Kidney tubule cell (primary cell): ENCODE measurements around the gene CCNF.
"Not testable (repeated sequence)": the region's sequence is repeated elsewhere in the genome, so short reads cannot be mapped to it uniquely, and the experiment has no call there.

Experiments used
- DNase-seq: peaks from one replicate; pipeline ENCODE4 v3.0.0-alpha.2; 2018; ENCODE audit warnings: low spot score

CCNF gene

DNA sequence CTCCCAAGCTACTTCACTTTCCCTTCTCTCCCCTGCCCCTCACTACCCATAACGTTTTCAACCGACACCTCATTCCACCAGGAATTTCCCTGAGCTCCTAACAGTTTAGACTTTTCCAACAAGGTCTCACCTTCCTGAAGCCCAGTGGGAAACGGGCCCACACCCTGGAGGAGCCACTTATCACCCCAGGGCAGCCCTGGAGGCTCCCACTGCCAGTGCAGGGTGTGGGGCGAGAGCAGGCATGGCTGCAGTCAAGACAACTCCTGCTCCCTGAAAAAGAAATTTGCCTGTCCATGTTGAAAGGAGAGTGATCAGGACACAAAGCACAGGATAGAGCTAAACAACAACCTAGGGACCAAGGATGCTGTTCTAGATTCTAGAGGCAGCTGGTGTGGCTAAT, 1.7 kb upstream of the CCNF start:
- no peak for DNase-seq

- DNase-seq, result peak; percentile 56
These were observed 1.0 kb upstream of the CCNF start for GRCh38 chr16:2428051-2428783.

GRCh38 chr16:2428784-2429033, 538 bp upstream of the CCNF start:
- DNase-seq, result no peak

DNA sequence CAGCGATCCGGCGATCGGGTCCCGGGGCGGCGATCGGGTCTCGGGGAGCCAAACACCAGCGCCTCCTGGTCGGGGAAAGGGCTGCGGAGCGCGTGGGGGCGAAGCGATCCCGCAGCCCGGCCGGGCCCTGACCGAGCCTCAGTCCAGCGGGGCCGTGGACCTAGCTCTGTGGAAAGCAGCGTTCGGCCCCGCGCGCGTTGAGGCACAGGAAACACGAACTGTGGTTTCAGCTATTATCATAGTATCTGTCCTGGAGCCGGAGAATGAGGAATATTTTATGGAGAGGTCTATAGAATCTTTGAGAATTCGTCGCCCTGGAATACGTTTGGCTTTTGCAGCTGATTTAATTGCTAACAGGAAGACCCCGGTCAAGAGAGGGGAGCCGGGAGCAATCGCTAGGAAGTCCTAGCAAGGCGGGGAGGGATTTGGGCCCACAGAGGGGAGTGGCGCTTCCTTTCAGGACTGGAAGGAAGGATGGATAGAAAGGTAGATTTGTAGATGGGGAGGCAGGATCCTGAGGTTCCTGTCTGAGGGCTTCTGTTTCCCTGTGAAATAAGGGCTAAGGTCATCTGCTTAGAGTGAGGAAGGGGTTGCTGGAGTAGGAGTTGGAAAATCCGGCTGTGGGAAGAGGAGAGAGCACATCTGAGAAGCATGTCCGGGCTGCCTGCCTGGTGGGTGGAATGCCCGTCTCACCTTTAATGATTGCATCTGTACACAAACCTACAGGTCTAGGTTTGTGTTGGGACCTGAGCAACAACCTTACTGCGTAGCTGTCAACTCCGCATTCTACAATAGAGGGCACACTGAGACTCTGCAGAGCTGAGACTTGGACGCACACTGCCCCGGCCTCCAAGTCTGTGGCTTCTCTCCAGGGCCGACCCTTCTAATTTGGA, 770 bp downstream of the CCNF start:
- peak; percentile 26 for DNase-seq

- DNase-seq, result no peak
These were observed 3.0 kb downstream of the CCNF start for GRCh38 chr16:2432286-2432685.

DNA sequence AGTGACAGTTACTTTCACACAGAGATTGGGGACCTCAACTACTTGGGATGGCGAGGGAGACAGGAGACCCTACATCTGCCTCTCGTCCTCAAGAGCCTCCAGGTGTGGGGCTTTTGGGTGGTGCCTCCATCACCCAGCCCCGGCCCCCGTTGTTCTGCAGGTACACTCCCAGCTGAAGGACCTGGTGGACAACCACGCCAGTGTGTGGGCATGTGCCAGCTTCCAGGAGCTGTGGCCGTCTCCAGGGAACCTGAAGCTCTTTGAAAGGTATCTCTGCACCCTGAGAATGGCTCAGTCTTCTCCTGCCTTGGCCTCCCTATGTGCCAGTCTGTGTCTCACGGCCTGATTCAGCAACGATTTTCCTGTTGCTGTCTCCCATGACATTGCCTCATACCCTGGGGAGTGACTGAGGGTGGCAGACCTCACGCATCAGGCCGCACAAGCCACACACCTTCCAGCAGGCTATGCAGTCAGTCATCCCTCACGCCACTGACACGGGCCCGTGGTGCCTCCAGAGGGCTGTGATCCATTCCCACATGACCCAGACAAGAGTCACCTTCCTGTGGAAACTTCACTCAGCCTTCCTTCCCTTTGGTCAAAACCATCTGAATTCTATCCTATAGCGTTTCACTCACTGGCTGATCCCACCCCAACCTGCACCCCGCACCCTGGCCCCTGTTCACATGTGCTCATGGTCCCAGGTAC, 3.7 kb downstream of the CCNF start:
- peak; percentile 37 for DNase-seq

GRCh38 chr16:2435236-2435635, 6.0 kb downstream of the CCNF start:
- not testable (repeated sequence) for DNase-seq

- no peak for DNase-seq
These were observed 6.9 kb downstream of the CCNF start for GRCh38 chr16:2436110-2436509.

DNA sequence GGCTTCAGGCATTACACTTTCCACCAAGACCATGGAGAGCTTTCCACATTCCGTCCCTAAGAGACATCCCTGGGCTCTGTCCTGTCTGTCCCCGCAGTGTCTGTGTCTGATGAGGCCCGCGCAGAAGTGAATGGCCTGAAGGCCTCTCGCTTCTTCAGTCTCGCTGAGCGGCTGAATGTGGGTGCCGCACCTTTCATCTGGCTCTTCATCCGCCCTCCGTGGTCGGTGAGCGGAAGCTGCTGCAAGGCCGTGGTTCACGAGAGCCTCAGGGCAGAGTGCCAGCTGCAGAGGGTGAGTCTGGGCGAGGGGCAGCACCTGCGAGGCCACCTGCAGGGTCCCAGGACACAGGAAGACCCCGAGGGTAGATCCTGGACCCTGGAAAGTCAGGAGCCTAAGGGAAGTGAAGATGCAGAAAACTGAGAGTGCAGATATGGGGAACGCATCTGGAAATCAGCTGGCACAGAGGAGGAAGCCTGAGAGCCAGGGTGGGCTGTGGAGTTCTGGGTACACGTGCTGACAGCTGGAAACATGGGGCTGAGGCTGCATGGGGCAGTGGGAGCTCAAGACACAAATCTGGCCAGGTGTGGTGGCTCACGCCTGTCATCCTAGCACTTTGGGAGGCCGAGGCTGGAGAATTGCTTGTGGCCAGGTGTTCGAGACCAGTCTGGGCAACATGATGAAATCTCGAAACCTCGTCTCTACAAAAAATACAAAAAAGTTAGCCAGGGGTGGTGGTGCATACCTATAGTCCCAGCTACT, 8.0 kb downstream of the CCNF start:
- DNase-seq, result no peak

DNA sequence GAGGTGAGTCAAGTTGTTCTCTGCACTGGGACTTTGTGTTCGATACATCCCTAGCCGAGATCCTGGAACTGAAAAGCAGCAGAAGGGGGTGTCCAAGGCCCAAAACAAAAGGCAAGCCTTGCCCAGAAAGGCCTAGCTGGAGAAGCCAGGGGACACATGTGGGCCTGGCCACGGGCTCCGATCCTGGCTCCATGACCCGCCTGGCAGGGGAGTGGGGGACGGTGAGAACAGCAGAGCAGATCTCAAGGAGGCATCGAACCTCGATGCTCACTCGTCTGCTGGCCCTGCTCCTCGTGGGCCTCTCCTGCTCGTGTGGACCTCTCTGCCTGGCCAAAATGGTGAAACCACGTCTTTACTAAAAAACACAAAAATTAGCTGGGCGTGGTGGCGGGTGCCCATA, 8.9 kb downstream of the CCNF start:
- DNase-seq, result no peak

DNA sequence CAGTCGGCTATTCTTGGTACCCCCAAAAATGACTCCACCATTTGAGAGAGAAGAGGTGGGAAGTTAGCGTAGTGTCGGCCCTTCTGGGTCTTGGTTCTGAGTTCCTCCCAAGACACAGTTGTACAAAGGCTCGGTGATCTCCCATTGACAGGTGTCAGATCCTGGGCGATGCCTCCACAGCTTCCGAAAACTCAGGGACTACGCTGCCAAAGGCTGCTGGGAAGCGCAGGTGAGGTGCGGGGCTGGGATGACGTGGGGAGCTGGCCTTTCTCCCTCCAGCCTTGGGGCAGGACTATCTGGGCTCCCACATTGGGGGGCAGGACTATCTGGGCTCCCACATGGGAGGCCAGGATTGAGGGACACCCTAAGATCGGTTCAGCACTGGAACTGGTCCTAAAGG, 10.4 kb downstream of the CCNF start:
- DNase-seq, result no peak

GRCh38 chr16:2441143-2441804, 12.0 kb downstream of the CCNF start:
- DNase-seq, result not testable (repeated sequence)

DNA sequence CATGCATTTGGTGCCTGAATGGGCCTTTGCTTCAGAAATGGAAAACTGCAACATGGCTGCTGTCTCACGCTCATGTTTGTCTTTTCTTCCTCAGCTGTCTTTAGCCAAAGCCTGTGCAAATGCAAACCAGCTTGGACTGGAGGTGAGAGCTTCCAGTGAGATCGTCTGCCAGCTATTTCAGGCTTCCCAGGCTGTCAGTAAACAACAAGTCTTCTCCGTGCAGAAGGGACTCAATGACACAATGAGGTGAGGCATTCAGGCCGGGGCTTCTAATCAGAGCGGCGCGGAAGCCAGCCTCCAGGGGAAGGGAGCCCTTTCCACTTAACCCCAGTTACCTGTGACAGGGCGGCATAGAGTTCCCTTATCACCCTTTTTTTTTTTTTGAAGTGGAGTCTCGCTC, 14.3 kb downstream of the CCNF start:
- no peak for DNase-seq

GRCh38 chr16:2447920-2448583, 18.8 kb downstream of the CCNF start:
- peak; percentile 23 for DNase-seq

DNA sequence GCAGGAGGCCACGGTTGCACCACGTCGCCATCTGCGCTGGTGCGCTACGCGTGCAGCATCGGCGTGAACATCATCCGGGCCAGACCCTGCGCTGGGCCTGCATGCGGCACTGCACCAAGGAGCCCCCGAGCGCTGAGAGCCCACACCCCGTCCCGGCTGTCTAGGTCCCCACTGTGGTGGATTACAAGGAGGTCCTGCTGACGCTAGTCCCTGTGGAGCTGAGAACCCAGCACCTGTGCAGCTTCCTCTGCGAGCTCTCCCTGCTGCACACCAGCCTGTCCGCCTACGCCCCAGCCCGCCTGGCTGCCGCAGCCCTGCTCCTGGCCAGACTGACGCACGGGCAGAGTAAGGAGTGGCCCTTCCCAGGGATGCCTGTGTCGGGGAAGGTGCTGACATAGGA, 19.9 kb downstream of the CCNF start:
- no peak for DNase-seq

- no peak for DNase-seq
These were observed 21.3 kb downstream of the CCNF start for GRCh38 chr16:2450535-2450934.

DNA sequence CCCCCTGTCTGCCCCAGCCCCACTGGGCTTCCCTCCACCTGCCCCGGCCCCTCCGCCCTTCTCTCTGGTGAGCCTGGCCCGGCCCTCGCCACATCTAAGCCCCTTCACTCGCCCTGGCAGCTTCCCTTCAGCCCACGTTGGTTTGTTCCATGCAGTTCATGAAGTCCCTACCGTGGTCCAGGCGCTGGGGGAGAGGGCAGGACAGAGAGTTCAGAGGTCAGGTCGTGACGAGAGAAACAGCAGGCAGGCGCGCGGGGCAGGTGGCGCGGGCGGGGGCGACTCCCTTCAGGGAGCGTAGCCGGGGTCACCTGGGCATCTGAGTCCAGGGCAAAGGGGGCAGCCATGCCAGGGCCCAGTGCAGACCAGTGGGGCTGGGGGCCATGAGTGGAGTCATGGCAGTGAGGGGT, 21.7 kb downstream of the CCNF start:
- no peak for DNase-seq

- no peak for DNase-seq
These were observed 22.6 kb downstream of the CCNF start for GRCh38 chr16:2451851-2452320.

GRCh38 chr16:2452650-2453049, 23.4 kb downstream of the CCNF start:
- no peak for DNase-seq

- no peak for DNase-seq
These were observed 26.0 kb downstream of the CCNF start for GRCh38 chr16:2455081-2455845.
